GM15510 (cell line): ENCODE results near the gene PLP1.

Experiments
- POLR2A ChIP-seq: IDR thresholded peaks from 3 replicates; pipeline ENCODE4 v1.6.1; 2011; ENCODE audit warnings: borderline replicate concordance; ENCODE audit not compliant: insufficient read length; ENCODE audit errors: extremely low read depth

PLP1 gene

GRCh38 chrX:103773445-103773844, 3.2 kb upstream of the PLP1 start:
- no peak for TF ChIP-seq POLR2A

GRCh38 chrX:103774070-103774642, 2.5 kb upstream of the PLP1 start:
- no peak for TF ChIP-seq POLR2A

GRCh38 chrX:103779141-103779789, 2.6 kb downstream of the PLP1 start:
- TF ChIP-seq POLR2A = no peak

GRCh38 chrX:103780336-103781061, 3.9 kb downstream of the PLP1 start:
- TF ChIP-seq POLR2A = no peak

GRCh38 chrX:103781062-103781402, 4.4 kb downstream of the PLP1 start:
- TF ChIP-seq POLR2A = no peak

- no peak for TF ChIP-seq POLR2A
These were observed 5.1 kb downstream of the PLP1 start for GRCh38 chrX:103781706-103782105.

GRCh38 chrX:103782640-103783039, 6.0 kb downstream of the PLP1 start:
- TF ChIP-seq POLR2A = no peak

GRCh38 chrX:103783196-103783595, 6.6 kb downstream of the PLP1 start:
- no peak for TF ChIP-seq POLR2A

GRCh38 chrX:103783971-103784370, 7.3 kb downstream of the PLP1 start:
- no peak for TF ChIP-seq POLR2A

- no peak for TF ChIP-seq POLR2A
These were observed 12.4 kb downstream of the PLP1 start for GRCh38 chrX:103789004-103789403.

- TF ChIP-seq POLR2A = no peak
These were observed 14.6 kb downstream of the PLP1 start for GRCh38 chrX:103791228-103791627.

- no peak for TF ChIP-seq POLR2A
These were observed 15.3 kb downstream of the PLP1 start for GRCh38 chrX:103791826-103792485.

GRCh38 chrX:103792916-103793544, 16.4 kb downstream of the PLP1 start:
- TF ChIP-seq POLR2A = no peak

GRCh38 chrX:103793545-103793940, 16.9 kb downstream of the PLP1 start:
- TF ChIP-seq POLR2A = no peak

- no peak for TF ChIP-seq POLR2A
These were observed 17.5 kb downstream of the PLP1 start for GRCh38 chrX:103794119-103794518.
